Urothelium cell line (cell line): ENCODE data around the gene KBTBD13.
A peak's percentile ranks its signal among the peaks of the same experiment; 100 is the strongest.

ENCODE experiments used
- DNase-seq: peaks from one replicate; pipeline ENCODE4 v3.0.0; 2011; ENCODE audit warnings: low spot score, mixed read lengths
- FAIRE-seq: peaks from 2 replicates; lab custom pipeline; 2011; peaks lifted over from hg19 to GRCh38; lab: Jason Lieb, UNC

The KBTBD13 gene

GRCh38 chr15:65102912-65103311 lies 26.4 kb downstream of the KBTBD13 start:
- no peak for FAIRE-seq

GRCh38 chr15:65105038-65105437 lies 28.5 kb downstream of the KBTBD13 start:
- DNase-seq (no peak), FAIRE-seq (no peak)

More at GRCh38 chr15:65102912-65103311, 26.4 kb downstream of the KBTBD13 start:
- DNase-seq, result no peak

- FAIRE-seq, result no peak
Observed at GRCh38 chr15:65106011-65106590, 29.6 kb downstream of the KBTBD13 start.

GRCh38 chr15:65110676-65111292 lies 34.2 kb downstream of the KBTBD13 start:
- no peak for FAIRE-seq
- no peak for DNase-seq

More at GRCh38 chr15:65106011-65106590, 29.6 kb downstream of the KBTBD13 start:
- DNase-seq, result no peak

GRCh38 chr15:65115086-65115485 lies 38.5 kb downstream of the KBTBD13 start, which contains the start of gene UBAP1L:
TSS of gene UBAP1L (minus strand) at chr15:65115200. CDS start at chr15:65106215, 8,985 bp downstream.
- DNase-seq, result no peak
- no peak for FAIRE-seq

GRCh38 chr15:65115542-65115941 lies 39.0 kb downstream of the KBTBD13 start:
- DNase-seq (no peak), FAIRE-seq (peak; percentile 67)
